Activated CD4-positive, alpha-beta T cell treated with anti-CD3 and anti-CD28 coated beads for 4 hours (primary cell): ENCODE measurements around the gene MEX3A.

Source experiments
- DNase-seq, 2 donors: peaks; one replicate each; pipeline ENCODE4 v3.0.0-alpha.2; 2020

MEX3A gene

DNA sequence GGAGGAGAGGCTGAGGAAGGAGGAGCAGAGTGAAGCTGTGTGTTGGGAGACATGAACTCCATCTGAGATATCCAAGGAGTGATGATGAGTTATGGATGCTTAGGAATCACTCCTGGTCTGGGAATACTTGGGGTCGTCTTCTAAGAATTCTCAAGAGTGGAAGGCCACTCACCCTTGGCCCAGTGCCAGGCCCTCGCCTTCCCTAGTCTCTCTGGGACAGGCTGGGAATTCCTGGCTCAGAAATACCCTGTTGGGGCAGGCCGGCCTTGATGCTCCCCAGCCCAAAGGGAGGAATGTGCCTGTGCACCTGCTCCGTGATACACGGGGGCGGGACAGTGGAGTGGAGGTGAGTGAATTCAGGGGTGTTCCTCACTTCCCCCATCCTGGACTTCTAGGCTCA, 19.6 kb upstream of the MEX3A start:
- DNase-seq = no peak

DNA sequence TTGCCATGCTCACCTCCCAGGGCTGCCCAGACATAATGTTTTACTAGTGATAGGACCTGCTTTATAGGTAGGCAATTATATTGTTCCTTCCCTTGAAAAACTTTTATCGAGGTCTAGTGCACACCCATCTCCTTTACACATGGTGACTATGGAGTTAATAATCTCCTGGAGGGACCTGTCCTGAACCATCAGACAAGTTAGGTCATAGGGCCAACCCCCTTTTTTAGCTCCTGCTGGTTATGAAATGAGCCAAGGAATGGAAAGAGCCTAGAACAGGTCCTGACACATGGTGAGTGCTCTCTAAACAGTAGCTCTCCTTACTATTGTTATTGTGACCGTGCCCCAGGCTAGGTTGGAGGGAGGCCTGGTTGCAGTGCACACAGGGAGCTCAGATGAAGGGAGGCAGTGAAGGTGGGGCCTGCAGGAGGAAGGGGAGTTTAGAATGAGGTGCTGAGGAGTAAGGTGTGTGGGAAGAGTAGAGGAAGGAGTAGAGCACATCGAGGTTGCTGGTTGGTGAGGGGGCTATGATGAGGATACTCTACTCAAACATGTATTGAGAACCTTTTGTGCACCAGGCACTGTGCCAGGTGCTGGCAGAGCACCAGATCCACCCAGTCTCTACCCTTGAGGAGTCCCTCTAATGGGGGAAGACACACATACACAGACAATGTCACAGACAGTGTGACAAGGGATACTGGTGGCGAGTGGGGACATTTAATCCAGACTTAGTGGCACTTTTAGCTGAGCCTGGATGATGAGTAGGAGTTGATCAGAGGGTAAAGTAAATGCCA, 18.1 kb upstream of the MEX3A start:
- DNase-seq = no peak

GRCh38 chr1:156099282-156099681, 17.0 kb upstream of the MEX3A start:
- no peak for DNase-seq

- DNase-seq = no peak
Measured at GRCh38 chr1:156098784-156099183, 16.5 kb upstream of the MEX3A start.

- no peak for DNase-seq
Measured at GRCh38 chr1:156097499-156098178, 15.4 kb upstream of the MEX3A start.

DNA sequence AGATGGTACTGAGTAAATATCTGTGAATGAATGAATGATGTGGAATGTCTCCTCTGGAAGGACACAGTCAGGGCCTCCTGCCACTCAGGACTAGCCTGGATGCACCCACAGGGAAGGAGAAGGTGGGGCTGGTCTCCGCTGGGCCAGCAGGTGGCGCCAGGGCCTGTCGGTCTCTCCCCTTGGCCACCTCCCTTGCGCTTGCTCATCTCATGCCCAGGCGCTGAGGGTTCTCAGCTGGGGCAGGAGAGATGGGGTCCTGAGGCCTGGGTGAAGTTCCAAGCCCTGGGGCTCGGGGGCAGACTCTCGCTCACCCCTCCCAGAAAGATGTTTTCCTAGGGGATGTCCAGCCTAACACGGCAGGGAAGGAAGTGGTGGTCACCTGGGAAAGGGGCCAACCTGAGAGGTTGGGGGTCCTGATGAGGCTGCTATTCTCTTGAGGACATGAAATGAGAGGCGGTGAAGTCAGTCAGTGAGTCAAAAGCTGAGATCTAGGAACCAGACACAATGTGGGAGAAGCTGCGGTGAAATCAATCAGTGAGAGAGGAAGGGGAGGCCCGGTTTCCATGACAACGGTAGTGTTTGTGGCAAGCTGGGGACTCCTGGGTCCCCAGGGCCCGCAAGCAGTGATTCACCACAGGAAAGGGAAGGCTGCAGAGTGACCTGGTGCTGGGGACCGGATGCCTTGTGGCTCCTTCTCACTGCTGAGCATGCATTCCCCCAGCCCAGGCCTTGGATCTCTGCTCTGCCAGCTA, 14.6 kb upstream of the MEX3A start:
- DNase-seq = peak; percentile 87 to 91

DNA sequence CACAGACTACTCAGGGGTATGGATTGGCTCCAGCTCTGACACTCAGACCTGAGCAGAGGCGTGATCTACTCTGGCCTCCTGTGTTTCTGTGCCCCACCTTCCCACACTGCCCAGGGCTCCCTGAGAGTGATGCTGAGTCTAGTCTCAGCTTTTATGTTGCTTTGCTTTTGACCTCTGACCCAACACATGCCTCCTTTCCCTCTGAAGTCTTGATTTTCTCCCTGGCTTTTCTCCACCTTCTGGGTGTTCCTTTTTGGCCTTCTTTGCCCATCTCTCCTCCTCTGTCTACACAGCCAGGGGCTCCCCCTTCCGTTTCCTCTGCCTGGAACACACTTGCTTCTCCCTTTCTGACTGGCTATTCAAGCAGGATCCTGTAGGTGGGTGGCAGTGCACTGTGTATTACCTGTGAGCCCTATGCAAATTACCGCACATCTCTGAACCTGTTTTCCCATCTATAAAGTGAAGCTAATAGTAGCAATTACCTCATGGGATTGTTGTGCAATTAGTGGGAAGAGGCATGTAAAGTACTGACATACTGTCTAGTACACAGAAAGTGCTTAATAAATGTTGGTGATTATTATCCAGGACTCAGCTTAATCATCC, 13.7 kb upstream of the MEX3A start:
- no peak for DNase-seq

DNA sequence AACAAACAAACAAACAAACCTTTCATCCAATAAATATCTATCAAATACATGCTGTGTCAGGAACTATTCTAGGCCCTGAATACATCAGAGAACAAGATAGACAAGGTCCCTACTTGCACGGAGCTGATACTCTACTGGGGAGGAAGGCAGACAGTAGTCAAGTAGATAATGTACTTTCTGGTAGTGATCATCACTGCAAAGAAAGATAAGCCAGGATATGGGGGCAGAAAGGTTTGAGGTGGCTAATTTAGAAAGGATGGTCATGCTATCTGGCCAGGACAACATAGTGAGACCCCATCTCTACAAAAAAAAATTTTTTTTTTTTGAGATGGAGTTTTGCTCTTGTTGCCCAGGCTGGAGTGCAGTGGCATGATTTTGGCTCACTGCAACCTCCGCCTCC, 9.3 kb upstream of the MEX3A start:
- no peak for DNase-seq

- DNase-seq = peak; percentile 89 to 92
Measured at GRCh38 chr1:156090840-156091188, 8.5 kb upstream of the MEX3A start.

DNA sequence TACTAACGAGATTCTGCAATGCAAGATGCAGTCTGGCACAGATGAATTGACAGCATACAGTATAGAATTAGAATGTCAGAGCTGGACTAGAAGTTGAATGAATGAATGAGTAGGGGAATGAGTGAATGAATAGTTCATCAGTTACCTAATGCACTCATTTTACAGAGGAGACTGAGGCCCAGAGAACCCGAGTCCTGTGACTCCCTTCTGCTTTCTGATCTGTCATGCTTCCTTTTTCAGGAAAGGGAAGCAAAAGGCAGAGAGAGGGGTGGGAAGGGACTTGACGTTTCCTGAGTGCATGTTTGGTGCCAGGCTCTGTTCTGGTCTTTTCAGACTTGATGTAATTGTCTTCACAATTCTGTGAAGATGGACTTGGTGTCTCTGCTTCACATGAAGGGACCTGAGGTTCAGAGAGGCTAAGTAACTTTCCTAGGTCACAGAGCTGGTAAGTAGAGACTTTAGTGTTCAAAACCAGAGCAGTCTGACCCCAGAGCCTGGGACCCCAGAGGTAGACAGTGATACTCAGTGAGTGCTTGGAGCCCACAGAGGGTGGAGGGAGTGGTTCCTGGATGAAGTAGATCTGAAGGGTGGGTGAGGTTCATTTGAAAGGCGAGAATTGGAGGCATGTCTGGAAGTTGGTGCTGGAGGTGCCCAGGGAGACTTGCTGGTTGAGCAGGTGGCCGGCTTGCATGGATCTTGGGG, 8.0 kb upstream of the MEX3A start:
- no peak for DNase-seq

- no peak for DNase-seq
Measured at GRCh38 chr1:156089704-156090103, 7.4 kb upstream of the MEX3A start.

GRCh38 chr1:156086256-156086662, 4.0 kb upstream of the MEX3A start:
- no peak for DNase-seq

DNA sequence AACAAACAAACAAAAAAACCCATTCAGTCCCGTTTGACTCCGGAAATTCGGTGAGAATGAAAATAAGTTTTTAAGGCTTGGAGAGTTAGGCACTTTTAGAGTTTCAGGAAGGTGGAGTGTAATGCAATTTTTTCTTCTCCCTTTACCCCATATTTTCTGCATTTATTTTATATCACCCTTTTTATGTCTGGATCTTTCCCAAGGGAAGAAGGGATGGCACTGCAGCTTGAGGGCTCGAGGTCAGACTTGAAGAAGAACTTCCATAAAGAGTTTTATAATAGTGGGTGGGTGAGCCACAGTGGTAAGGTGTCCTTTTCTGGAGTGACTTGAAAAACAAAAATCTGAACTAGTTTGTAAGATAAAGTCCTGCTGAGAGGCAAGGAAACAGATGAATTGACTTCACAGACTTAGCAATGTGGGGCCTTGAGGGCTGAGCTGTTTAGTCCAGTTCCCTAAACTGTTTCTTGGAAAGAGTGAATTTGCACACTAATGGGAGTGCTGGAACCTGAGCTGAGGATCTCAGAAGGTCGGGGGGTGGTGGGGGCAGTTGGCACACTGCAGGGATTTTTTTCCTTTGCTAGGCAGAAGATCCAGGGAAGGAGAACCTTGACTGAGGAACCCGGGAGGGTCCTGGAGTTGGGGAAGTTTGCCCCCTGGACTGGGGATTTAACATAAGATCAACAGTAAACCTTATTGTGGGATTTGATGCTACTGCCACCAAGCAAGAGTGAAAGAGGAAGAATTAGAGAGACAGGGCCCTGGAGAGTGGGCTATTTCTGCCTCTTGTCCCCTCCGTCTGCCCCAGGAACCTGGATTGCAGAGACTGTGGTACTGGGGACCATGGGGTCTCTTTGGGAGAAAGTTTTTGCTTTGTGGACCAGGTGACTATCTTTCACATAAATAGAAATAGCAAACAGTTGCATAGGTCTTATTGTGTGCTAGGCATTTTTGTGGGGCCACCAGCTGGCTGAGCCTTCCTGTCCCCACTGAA, 1.8 kb upstream of the MEX3A start:
- DNase-seq = no peak

DNA sequence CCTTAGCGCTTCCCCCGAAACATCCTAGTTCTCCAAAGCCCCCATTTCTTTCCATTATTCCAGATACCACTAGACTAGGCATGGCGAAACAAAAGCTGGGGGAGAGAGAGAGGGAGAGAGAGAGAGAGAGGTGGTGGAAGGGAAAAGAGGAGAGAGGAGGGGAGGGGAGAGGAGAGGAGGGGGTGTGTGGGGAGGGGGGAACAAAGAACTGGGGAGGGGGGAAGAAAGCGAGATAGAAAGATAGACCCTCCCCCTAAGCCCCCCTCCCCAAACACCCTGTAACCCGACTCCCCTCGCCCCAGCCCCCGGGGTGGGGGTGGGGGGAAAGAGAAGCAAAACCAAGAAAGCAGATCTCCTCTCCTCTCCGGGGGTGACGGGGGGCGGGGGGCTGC, 352 bp downstream of the MEX3A start:
- no peak for DNase-seq

DNA sequence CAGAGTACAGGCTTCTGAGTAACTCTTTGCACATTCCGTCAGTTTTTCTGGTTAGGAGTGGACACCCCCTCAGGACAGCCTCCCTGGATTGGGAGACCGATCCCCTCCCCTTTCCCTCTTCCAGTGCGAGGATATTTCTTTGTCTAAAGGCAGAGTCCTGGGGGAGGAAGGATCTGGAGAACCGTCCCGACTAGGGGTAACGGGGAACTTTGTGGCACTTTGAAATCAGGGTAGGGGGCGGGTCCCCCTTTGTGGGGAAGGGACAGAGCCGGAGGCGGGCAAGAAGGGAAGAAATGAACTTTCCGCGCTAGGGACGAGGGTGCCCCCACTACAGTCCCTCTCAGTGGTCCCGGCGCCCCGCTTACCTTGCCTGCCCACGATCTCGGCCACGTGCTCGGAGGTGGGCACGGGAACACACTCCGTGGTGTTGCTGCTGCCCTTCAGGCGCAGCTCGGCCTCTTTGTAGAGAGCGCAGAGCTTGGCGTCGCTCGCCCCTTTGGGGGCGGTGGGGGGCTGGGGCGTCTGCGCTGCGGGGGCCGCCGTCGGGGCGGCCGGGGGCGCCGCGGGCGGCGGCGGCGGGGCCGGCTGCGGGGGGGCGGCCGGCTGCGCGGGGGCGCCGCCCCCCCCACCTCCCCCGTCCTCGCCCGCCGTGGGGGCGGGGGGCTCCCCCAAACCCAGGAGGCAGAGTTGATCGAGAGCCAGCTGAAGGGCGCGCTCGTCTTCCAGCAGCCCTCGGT, 917 bp downstream of the MEX3A start:
- DNase-seq = no peak

- no peak for DNase-seq
Measured at GRCh38 chr1:156080863-156081179, 1.4 kb downstream of the MEX3A start.

DNA sequence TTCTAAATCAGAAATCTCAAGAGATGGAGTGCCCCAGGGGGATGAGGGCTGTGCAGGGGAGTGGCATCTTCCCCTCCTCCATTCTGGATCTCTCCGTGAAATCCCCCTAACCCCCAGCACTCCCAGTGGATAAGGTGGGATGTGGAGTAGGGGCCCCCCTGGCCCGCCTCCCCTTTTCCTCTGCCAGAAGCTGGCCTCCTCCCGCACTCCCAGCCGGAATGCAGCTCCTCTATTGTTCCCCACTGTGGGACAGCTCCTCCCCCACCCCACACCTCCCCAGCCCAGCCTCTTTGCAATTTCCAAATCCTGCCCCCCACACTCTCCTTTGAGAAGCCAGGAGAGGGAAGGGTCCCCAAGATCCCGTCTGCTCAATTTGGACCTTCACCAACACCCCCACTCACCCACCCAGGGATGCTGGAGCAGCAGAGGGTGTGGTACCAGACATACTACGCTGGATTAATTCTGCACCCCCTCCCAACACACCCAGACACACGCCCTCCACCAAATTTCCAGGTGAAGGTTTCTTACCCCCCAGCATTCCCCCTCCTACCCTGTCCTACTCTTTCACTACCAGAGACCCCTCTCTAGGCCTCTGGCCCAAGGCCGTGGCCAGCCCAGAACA, 1.9 kb downstream of the MEX3A start:
- DNase-seq = no peak

GRCh38 chr1:156079762-156080161, 2.5 kb downstream of the MEX3A start:
- DNase-seq = no peak

DNA sequence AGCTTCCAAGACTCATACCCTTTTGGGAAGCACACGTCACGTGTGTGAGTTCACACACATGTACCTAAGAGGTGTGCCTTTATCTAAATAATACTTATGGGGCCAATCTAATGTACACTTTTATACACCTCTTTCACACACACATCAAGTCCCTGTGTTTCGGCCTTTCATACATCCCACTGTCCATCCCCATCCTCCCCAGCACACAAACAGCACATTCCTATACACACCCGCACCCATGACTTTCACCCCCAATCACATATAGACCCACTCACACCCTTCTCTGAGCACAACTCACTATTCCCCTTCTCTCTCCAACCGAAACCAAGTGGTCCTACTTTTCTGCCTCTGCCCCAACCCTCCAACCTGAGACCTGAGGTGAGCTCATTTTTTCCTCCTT, 3.5 kb downstream of the MEX3A start:
- DNase-seq = no peak

- DNase-seq = no peak
Measured at GRCh38 chr1:156077430-156077760, 4.9 kb downstream of the MEX3A start.
